Smooth muscle cell (in vitro differentiated cells): Measurements from ENCODE around the gene C10orf90. TPM values are rescaled to one million over a fixed set of nuclear protein-coding genes. Genes with fewer than 3 reads are reported as not detected.

Source experiments
- DNase-seq: peaks from one replicate; lab custom pipeline; 2025; ENCODE audit not compliant: unreplicated experiment; lab: John Stamatoyannopoulos, UW
- H2AFZ ChIP-seq: fragments of 200-600 bp; sonication (generic); 2 replicates; pipeline ENCODE4 v1.6.0; 2016; ENCODE audit warnings: antibody characterized with exemption, low read depth, mild to moderate bottlenecking
- H3F3A ChIP-seq: fragments of 200-600 bp; sonication (generic); 2 replicates; pipeline ENCODE4 v1.6.0; 2017; ENCODE audit warnings: antibody characterized with exemption, low read depth
- H3K27ac ChIP-seq: fragments of 200-600 bp; sonication (generic); 2 replicates; pipeline ENCODE4 v1.5.1; 2016; ENCODE audit warnings: low read depth, mild to moderate bottlenecking
- H3K27me3 ChIP-seq: fragments of 200-600 bp; sonication (generic); 2 replicates; pipeline ENCODE4 v1.6.1; 2016; ENCODE audit warnings: low read depth, mild to moderate bottlenecking
- H3K36me3 ChIP-seq: fragments of 200-600 bp; sonication (generic); 2 replicates; pipeline ENCODE4 v1.5.1; 2016; ENCODE audit warnings: low read depth
- H3K4me1 ChIP-seq: fragments of 200-600 bp; sonication (generic); 2 replicates; pipeline ENCODE4 v1.5.1; 2016; ENCODE audit warnings: low read depth
- H3K4me2 ChIP-seq: fragments of 200-600 bp; sonication (generic); 2 replicates; pipeline ENCODE4 v1.6.0; 2016; ENCODE audit warnings: mild to moderate bottlenecking
- H3K4me3 ChIP-seq: fragments of 200-600 bp; sonication (generic); 2 replicates; pipeline ENCODE4 v1.5.1; 2016; ENCODE audit warnings: mild to moderate bottlenecking
- H3K79me2 ChIP-seq: fragments of 200-600 bp; sonication (generic); 2 replicates; pipeline ENCODE4 v1.6.0; 2016; ENCODE audit warnings: low read depth, mild to moderate bottlenecking
- H3K9ac ChIP-seq: fragments of 200-600 bp; sonication (generic); 2 replicates; pipeline ENCODE4 v1.6.0; 2016; ENCODE audit warnings: low read depth
- H3K9me3 ChIP-seq: fragments of 200-600 bp; sonication (generic); replicated peaks from 2 replicates; pipeline ENCODE4 v1.5.1; 2016; ENCODE audit warnings: low read depth
- H4K20me1 ChIP-seq: fragments of 200-600 bp; sonication (generic); 2 replicates; pipeline ENCODE4 v1.6.0; 2016; ENCODE audit warnings: low read depth
- CTCF ChIP-seq: fragments of 200-600 bp; sonication (generic); IDR thresholded peaks from 2 replicates; pipeline ENCODE4 v1.5.1; 2017; ENCODE audit warnings: borderline replicate concordance, mild to moderate bottlenecking, antibody characterized with exemption; ENCODE audit not compliant: insufficient read depth, poor library complexity, severe bottlenecking
- WGBS: methylation state at CpG from one replicate; pipeline ENCODE4 v1.1.7; 2016; ENCODE audit warnings: low lambda C conversion rate; 5-methylcytosine and 5-hydroxymethylcytosine counted together
- polyA plus RNA-seq: library from polyadenylated mRNA; unstranded; fragments of >200 nt; fragmentation: Nextera tagmentation; extraction: Ambion mirVana; gene quantifications from 2 replicates; pipeline ENCODE4 v1.2.1, GENCODE V29; 2016
- total RNA-seq: library from RNA; depleted of rRNA; stranded (reverse); fragments of >200 nt; gene quantifications from 2 replicates; pipeline ENCODE4 v1.2.3, GENCODE V29; 2014

C10orf90 gene
- total and polyA plus RNA-seq, 2 experiments from 2014 or later, result 0.10 to 1.8 TPM

GRCh38 chr10:126618466-126618865 is 52.0 kb downstream of the C10orf90 start:
- H3K4me2 ChIP-seq, result no peak overlapping the region
- TF ChIP-seq CTCF, result no peak
- H3K9ac ChIP-seq, result no peak overlapping the region
- WGBS, result 73% methylated on average over 1 of the region's 1 CpG
- H3K36me3 ChIP-seq, result no peaks in the 10 kb centered on the region
- H3K27ac ChIP-seq, result no peak overlapping the region
- H3K27me3 ChIP-seq, result peaks cover 4% of the 10 kb centered on the region
- H3K79me2 ChIP-seq, result no peaks in the 10 kb centered on the region
- DNase-seq, result no peak
- no peaks in the 10 kb centered on the region for H3K4me1 ChIP-seq
- no peak overlapping the region for H2AFZ ChIP-seq
- H3K9me3 ChIP-seq, result no peaks in the 10 kb centered on the region
- H4K20me1 ChIP-seq, result no peaks in the 10 kb centered on the region
- no peak overlapping the region for H3K4me3 ChIP-seq
- no peaks in the 10 kb centered on the region for H3F3A ChIP-seq

- no peak overlapping the region for H2AFZ ChIP-seq
- no peaks in the 10 kb centered on the region for H3K79me2 ChIP-seq
- no peaks in the 10 kb centered on the region for H3F3A ChIP-seq
- no peak overlapping the region for H3K27ac ChIP-seq
- no peaks in the 10 kb centered on the region for H3K36me3 ChIP-seq
- no peak for DNase-seq
- H3K4me1 ChIP-seq, result no peaks in the 10 kb centered on the region
- H3K9me3 ChIP-seq, result no peaks in the 10 kb centered on the region
- no peak for TF ChIP-seq CTCF
- H3K4me2 ChIP-seq, result no peak overlapping the region
- peaks cover 4% of the 10 kb centered on the region for H3K27me3 ChIP-seq
- WGBS, result 89% methylated on average over 3 of the region's 3 CpGs
- H4K20me1 ChIP-seq, result no peaks in the 10 kb centered on the region
- no peak overlapping the region for H3K9ac ChIP-seq
- H3K4me3 ChIP-seq, result no peak overlapping the region
These were observed 52.8 kb downstream of the C10orf90 start for GRCh38 chr10:126617733-126618132.

DNA sequence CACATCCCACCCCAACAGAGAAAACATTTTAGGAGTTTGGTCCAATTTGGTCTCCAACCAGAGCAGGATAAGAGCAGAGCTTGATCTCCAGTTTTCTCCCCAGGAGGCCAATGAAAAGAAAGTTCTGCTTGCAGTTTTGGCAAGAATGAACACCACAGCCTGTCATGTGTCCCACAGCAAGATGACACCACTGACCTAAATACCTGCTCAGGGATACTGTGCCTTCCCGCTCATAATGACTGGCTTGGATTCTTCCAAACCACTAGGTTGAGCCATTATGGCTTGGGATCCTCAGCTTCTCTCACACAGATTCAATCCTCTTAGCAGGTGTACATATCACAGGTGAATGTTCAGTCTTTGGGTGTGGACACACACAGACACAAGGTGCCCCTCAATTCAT is 53.3 kb downstream of the C10orf90 start:
- Histone ChIP-seq H3F3A (no peaks in the 10 kb centered on the region), H3K27me3 (peaks cover 4% of the 10 kb centered on the region), H3K4me2 (no peak overlapping the region), H2AFZ (no peak overlapping the region), H3K9ac (no peak overlapping the region), H3K9me3 (no peaks in the 10 kb centered on the region), H3K27ac (no peak overlapping the region), H3K36me3 (no peaks in the 10 kb centered on the region), H3K79me2 (no peaks in the 10 kb centered on the region), H3K4me3 (no peak overlapping the region), H4K20me1 (no peaks in the 10 kb centered on the region), H3K4me1 (no peaks in the 10 kb centered on the region)
- DNase-seq, result no peak
- 85% methylated on average over 1 of the region's 1 CpG for WGBS
- TF ChIP-seq CTCF, result no peak

DNA sequence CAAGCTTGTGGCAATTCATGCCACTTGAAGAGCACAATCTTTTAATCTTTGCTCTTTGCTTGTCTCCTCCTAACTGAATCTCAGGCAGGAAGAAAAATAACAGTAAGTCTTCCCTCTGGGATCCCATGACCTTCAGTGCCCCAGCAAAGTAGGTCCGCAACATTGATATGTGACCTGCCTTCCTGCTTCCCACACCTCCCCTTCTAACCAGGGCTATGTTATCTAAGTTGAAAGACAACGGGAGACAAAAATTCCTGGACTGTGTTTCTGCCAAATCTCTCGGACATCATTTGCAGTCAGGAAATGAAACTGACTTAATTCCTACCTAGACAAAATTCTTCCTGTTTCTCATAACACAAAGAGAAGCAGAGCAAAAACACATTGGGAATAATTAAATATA is 53.8 kb downstream of the C10orf90 start:
- Histone ChIP-seq H3K4me3 (no peak overlapping the region), H3K4me2 (no peak overlapping the region), H3K79me2 (no peaks in the 10 kb centered on the region), H3K9ac (no peak overlapping the region), H3K9me3 (no peaks in the 10 kb centered on the region), H4K20me1 (no peaks in the 10 kb centered on the region), H3K27me3 (peaks cover 4% of the 10 kb centered on the region), H3K36me3 (no peaks in the 10 kb centered on the region), H3K4me1 (no peaks in the 10 kb centered on the region), H3F3A (no peaks in the 10 kb centered on the region), H2AFZ (no peak overlapping the region), H3K27ac (no peak overlapping the region)
- no peak for TF ChIP-seq CTCF
- no peak for DNase-seq
- 80% methylated on average over 3 of the region's 3 CpGs for WGBS
